Fibroblast of lung (primary cell): Measurements from ENCODE around the gene ZNF845. TPM values are rescaled to one million over a fixed set of nuclear protein-coding genes. Genes with fewer than 3 reads are reported as not detected.

Experiments
- DNase-seq, 2 donors: peaks; one replicate each; pipeline versions ENCODE4 v3.0.0 to v3.0.0-alpha.2; 2010; ENCODE audit warnings: low read depth in 2 of 2
- H2AFZ ChIP-seq: 2 replicates; pipeline ENCODE4 v1.5.1; 2012; ENCODE audit warnings: low read length, control low read depth, inconsistent platforms
- H3K27ac ChIP-seq: 2 replicates; pipeline ENCODE4 v1.5.1; 2011; ENCODE audit warnings: low read length, control low read depth; ENCODE audit not compliant: insufficient read depth
- H3K27me3 ChIP-seq: 2 replicates; pipeline ENCODE4 v1.5.1; 2011; ENCODE audit warnings: mild to moderate bottlenecking, low read length; ENCODE audit not compliant: control insufficient read depth, insufficient read depth
- H3K36me3 ChIP-seq: 2 replicates; pipeline ENCODE4 v1.5.1; 2011; ENCODE audit warnings: low read length; ENCODE audit not compliant: control insufficient read depth, insufficient read depth
- H3K4me1 ChIP-seq: 2 replicates; pipeline ENCODE4 v1.5.1; 2011; ENCODE audit warnings: low read length; ENCODE audit not compliant: control insufficient read depth, insufficient read depth; ENCODE audit errors: extremely low read depth
- H3K4me2 ChIP-seq: 2 replicates; pipeline ENCODE4 v1.5.1; 2011; ENCODE audit warnings: low read length, control low read depth; ENCODE audit not compliant: insufficient read depth; ENCODE audit errors: extremely low read depth
- H3K4me3 ChIP-seq, 4 experiments: fragments of 200-600 bp in 1 of 4; sonication (generic) in 1 of 4; replicated peaks in 1 of 4; 2 replicates each; pipeline ENCODE4 v1.5.1; 2011 to 2016; ENCODE audit warnings: low read length in 4 of 4, low read depth in 3 of 4, mild to moderate bottlenecking in 3 of 4, control low read depth in 2 of 4, inconsistent platforms in 1 of 4, mixed read lengths in 1 of 4; ENCODE audit not compliant: insufficient read depth in 1 of 4; ENCODE audit errors: control extremely low read depth in 1 of 4
- H3K79me2 ChIP-seq: 2 replicates; pipeline ENCODE4 v1.5.1; 2012; ENCODE audit warnings: mild to moderate bottlenecking, low read length, inconsistent platforms; ENCODE audit not compliant: control insufficient read depth, insufficient read depth
- H3K9ac ChIP-seq: 2 replicates; pipeline ENCODE4 v1.5.1; 2011; ENCODE audit warnings: mild to moderate bottlenecking, low read length, control low read depth; ENCODE audit not compliant: insufficient read depth
- H3K9me3 ChIP-seq: 2 replicates; pipeline ENCODE4 v1.5.1; 2012; ENCODE audit warnings: low read depth, low read length; ENCODE audit not compliant: control insufficient read depth, insufficient read depth
- H4K20me1 ChIP-seq: 2 replicates; pipeline ENCODE4 v1.5.1; 2011; ENCODE audit warnings: low read length; ENCODE audit not compliant: control insufficient read depth, insufficient read depth; ENCODE audit errors: extremely low read depth
- CTCF ChIP-seq, 2 donors: IDR thresholded peaks in 1 of 2; conservative IDR thresholded peaks in 1 of 2; 1 replicate in 1 of 2; 2 replicates in 1 of 2; pipeline ENCODE4 v1.5.1; 2011 to 2012; ENCODE audit warnings: low read length in 2 of 2, control low read depth in 1 of 2, inconsistent platforms in 1 of 2, low read depth in 1 of 2, mild to moderate bottlenecking in 1 of 2
- EZH2 ChIP-seq: IDR thresholded peaks from 2 replicates; pipeline ENCODE4 v1.5.1; 2012; ENCODE audit warnings: low read length, control low read depth, mild to moderate bottlenecking; ENCODE audit errors: missing control alignments
- polyA plus RNA-seq, 2 donors: library from polyadenylated mRNA; depleted of rRNA in 1 of 2; stranded (reverse) in 1 of 2; unstranded in 1 of 2; fragments of >200 nt; gene quantifications; 2 replicates each; pipeline ENCODE4 v1.2.1, GENCODE V29; 2011 to 2012; ENCODE audit warnings: missing spikeins in 1 of 2
- total RNA-seq: library from RNA; depleted of rRNA; stranded (reverse); fragments of >200 nt; gene quantifications from 2 replicates; pipeline ENCODE4 v1.2.1, GENCODE V29; 2014

ZNF845 gene
- total and polyA plus RNA-seq, 2 donors (not counting 1 experiment from before 2014, with no cell fraction given): 4.2 to 9.7 TPM

- H3K36me3 ChIP-seq: no peaks in the 10 kb centered on the region
- no peak overlapping the region for H3K27ac ChIP-seq
- H3K9me3 ChIP-seq: no peaks in the 10 kb centered on the region
- H2AFZ ChIP-seq: no peak overlapping the region
- H3K79me2 ChIP-seq: no peaks in the 10 kb centered on the region
- no peaks in the 10 kb centered on the region for H3K4me1 ChIP-seq
- H3K9ac ChIP-seq: no peak overlapping the region
- H4K20me1 ChIP-seq: no peaks in the 10 kb centered on the region
- TF ChIP-seq CTCF (conservative IDR thresholded peaks at IDR 0.05 in 1 of 2, IDR thresholded peaks at IDR 0.05 in 1 of 2; ENCODE audit: low read depth in 1 of 2, low read length in 2 of 2) (no peak), EZH2 (no peak)
- H3K4me2 ChIP-seq: no peak overlapping the region
- no peaks in the 10 kb centered on the region for H3K27me3 ChIP-seq
- no peak for DNase-seq
- H3K4me3 ChIP-seq: no peak overlapping the region
Measured at GRCh38 chr19:53389978-53390377, 56.4 kb downstream of the ZNF845 start.

GRCh38 chr19:53394522-53394973 lies 61.0 kb downstream of the ZNF845 start:
- peaks cover 2% of the 10 kb centered on the region for H3K36me3 ChIP-seq
- peak in 1 of 2 donors; percentile 69 for DNase-seq
- no peaks in the 10 kb centered on the region for H3K9me3 ChIP-seq

More at GRCh38 chr19:53394522-53394973, 61.0 kb downstream of the ZNF845 start:
- Histone ChIP-seq H3K27me3 (no peaks in the 10 kb centered on the region), H3K4me3 (peak overlapping the region; percentile 14 to 81 (median 52)), H3K79me2 (no peaks in the 10 kb centered on the region), H3K4me2 (peak overlapping the region; percentile 83), H4K20me1 (no peaks in the 10 kb centered on the region), H3K9ac (peak overlapping the region; percentile 43), H2AFZ (peak overlapping the region; percentile 85), H3K4me1 (no peaks in the 10 kb centered on the region), H3K27ac (peak overlapping the region; percentile 59)
- TF ChIP-seq CTCF (conservative IDR thresholded peaks at IDR 0.05 in 1 of 2, IDR thresholded peaks at IDR 0.05 in 1 of 2; ENCODE audit: low read depth in 1 of 2, low read length in 2 of 2): no peak
- TF ChIP-seq EZH2: no peak
